Erythroblast (primary cell): ENCODE results near the gene CCDC40.

Experiments used
- GATA1 ChIP-seq: IDR thresholded peaks from 2 replicates; pipeline ENCODE4 v1.6.1; 2011; ENCODE audit warnings: low read depth, mild to moderate bottlenecking, control low read depth, low read length, moderate library complexity
- POLR2A ChIP-seq: IDR thresholded peaks from 2 replicates; pipeline ENCODE4 v1.6.1; 2011; ENCODE audit warnings: mild to moderate bottlenecking, low read length

GRCh38 chr17:79997011-79997660, 39.3 kb upstream of the CCDC40 start:
- TF ChIP-seq POLR2A (no peak), GATA1 (no peak)
